Stimulated activated CD8-positive, alpha-beta memory T cell treated with anti-CD3 and anti-CD28 coated beads, Interleukin-4, amount 100 ng/mL, for 1 hour (primary cell): ENCODE results near the gene IMPG2.

Experiments used
- DNase-seq, 2 donors: peaks; one replicate each; pipeline ENCODE4 v3.0.0-alpha.2; 2020; ENCODE audit warnings: low read depth in 2 of 2, low spot score in 1 of 2

The IMPG2 gene

GRCh38 chr3:101278727-101279126 is 41.6 kb downstream of the IMPG2 start:
- DNase-seq = no peak

GRCh38 chr3:101273608-101274007 is 46.8 kb downstream of the IMPG2 start:
- DNase-seq = no peak

- no peak for DNase-seq
Observed at GRCh38 chr3:101273156-101273555, 47.2 kb downstream of the IMPG2 start.

GRCh38 chr3:101271728-101272127 is 48.6 kb downstream of the IMPG2 start:
- DNase-seq = no peak

GRCh38 chr3:101270149-101270548 is 50.2 kb downstream of the IMPG2 start:
- DNase-seq = no peak

GRCh38 chr3:101268971-101269671 is 51.3 kb downstream of the IMPG2 start:
- no peak for DNase-seq

- DNase-seq = no peak
Observed at GRCh38 chr3:101268141-101268540, 52.2 kb downstream of the IMPG2 start.

GRCh38 chr3:101266566-101266965 is 53.8 kb downstream of the IMPG2 start:
- no peak for DNase-seq

GRCh38 chr3:101266071-101266470 is 54.3 kb downstream of the IMPG2 start:
- DNase-seq = no peak

- no peak for DNase-seq
Observed at GRCh38 chr3:101262393-101263240, 57.8 kb downstream of the IMPG2 start.

- DNase-seq = no peak
Observed at GRCh38 chr3:101261506-101261905, 58.9 kb downstream of the IMPG2 start.

GRCh38 chr3:101259485-101260341 is 60.7 kb downstream of the IMPG2 start:
- no peak for DNase-seq

- no peak for DNase-seq
Observed at GRCh38 chr3:101256511-101256910, 63.9 kb downstream of the IMPG2 start.

- no peak for DNase-seq
Observed at GRCh38 chr3:101255441-101255840, 64.9 kb downstream of the IMPG2 start.

GRCh38 chr3:101253396-101253795 is 67.0 kb downstream of the IMPG2 start:
- no peak for DNase-seq

- no peak for DNase-seq
Observed at GRCh38 chr3:101252945-101253344, 67.4 kb downstream of the IMPG2 start.

GRCh38 chr3:101252307-101252706 is 68.1 kb downstream of the IMPG2 start:
- DNase-seq = no peak

GRCh38 chr3:101251441-101251840 is 68.9 kb downstream of the IMPG2 start:
- DNase-seq = no peak

GRCh38 chr3:101249522-101249921 is 70.9 kb downstream of the IMPG2 start:
- DNase-seq = no peak

- no peak for DNase-seq
Observed at GRCh38 chr3:101248736-101249135, 71.6 kb downstream of the IMPG2 start.

- DNase-seq = no peak
Observed at GRCh38 chr3:101244212-101244575, 76.2 kb downstream of the IMPG2 start.
